HepG2 (cell line): ENCODE measurements around the gene BPIFB2. TPM values are rescaled to one million over a fixed set of nuclear protein-coding genes. Genes with fewer than 3 reads are reported as not detected.

Source experiments
- ATAC-seq: fragments of 200-7000 bp; cut with Tn5 transposase; 3 replicates; pipeline ENCODE4 v1.9.1; 2020; ENCODE audit warnings: mild to moderate bottlenecking, moderate library complexity
- BruUV-seq: library from RNA; stranded (reverse); fragments of 400-500 nt; replicated peaks from 2 replicates; lab custom pipeline; 2021; lab: Mats Ljungman, UMichigan
- CTCF ChIA-PET: fragments of 300-600 bp; formaldehyde crosslinking; extraction: SDS; loops from one replicate; lab custom pipeline; 2021; ENCODE audit warnings: low total read pairs, inconsistent platforms, low intra/inter-chr PET ratio; lab: Yijun Ruan, JAX
- POLR2A ChIA-PET: fragments of 350-600 bp; sonication (Branson Sonifier 250); formaldehyde crosslinking; loops from one replicate; lab custom pipeline; 2020; ENCODE audit warnings: antibody characterized with exemption, inconsistent platforms; lab: Yijun Ruan, JAX
- DNase-seq: peaks from one replicate; pipeline ENCODE4 v3.0.0-alpha.2; 2015; ENCODE audit warnings: low spot score
- FAIRE-seq: peaks from 3 replicates; lab custom pipeline; 2011; peaks lifted over from hg19 to GRCh38; lab: Jason Lieb, UNC
- H2AFZ ChIP-seq: one replicate; pipeline ENCODE4 v1.6.1; 2011; ENCODE audit warnings: low read length, inconsistent platforms
- H3K27ac ChIP-seq: fragments of 300-600 bp; 3 replicates; pipeline ENCODE4 v1.8.0; 2011; ENCODE audit warnings: mixed run types, mild to moderate bottlenecking, mixed read lengths, low read length, inconsistent platforms; ENCODE audit not compliant: insufficient read depth; ENCODE audit errors: extremely low read length
- H3K27me3 ChIP-seq, 2 experiments: fragments of 200-600 bp in 1 of 2; 2 replicates in 1 of 2; 3 replicates in 1 of 2; pipeline versions ENCODE4 v1.6.0 to v1.8.0; 2011; ENCODE audit warnings: low read length in 2 of 2, mild to moderate bottlenecking in 2 of 2, moderate library complexity in 2 of 2, inconsistent platforms in 1 of 2; ENCODE audit not compliant: insufficient read depth in 2 of 2, control insufficient read depth in 1 of 2
- H3K36me3 ChIP-seq, 2 experiments: fragments of 200-600 bp in 1 of 2; replicated peaks in 1 of 2; 2 replicates in 1 of 2; 3 replicates in 1 of 2; pipeline versions ENCODE4 v1.5.1 to v1.8.0; 2011; ENCODE audit warnings: low read length in 2 of 2, inconsistent platforms in 1 of 2; ENCODE audit not compliant: insufficient read depth in 2 of 2, control insufficient read depth in 1 of 2
- H3K4me1 ChIP-seq: 2 replicates; pipeline ENCODE4 v1.5.1; 2012; ENCODE audit warnings: low read length, inconsistent platforms; ENCODE audit not compliant: insufficient read depth
- H3K4me2 ChIP-seq: 2 replicates; pipeline ENCODE4 v1.6.0; 2011; ENCODE audit warnings: low read depth, low read length, inconsistent platforms
- H3K4me3 ChIP-seq, 3 experiments: fragments of 200-600 bp in 1 of 3; sonication (generic), shearing (Covaris generic) in 1 of 3; replicated peaks in 1 of 3; 2 replicates each; pipeline ENCODE4 v1.5.1; 2011 to 2016; ENCODE audit warnings: low read length in 3 of 3, inconsistent platforms in 2 of 3, low read depth in 2 of 3, mild to moderate bottlenecking in 2 of 3, control low read depth in 1 of 3, mixed read lengths in 1 of 3; ENCODE audit not compliant: insufficient read depth in 1 of 3
- H3K79me2 ChIP-seq: one replicate; pipeline ENCODE4 v1.6.1; 2011; ENCODE audit warnings: low read length, inconsistent platforms; ENCODE audit not compliant: insufficient read depth
- H3K9ac ChIP-seq: 2 replicates; pipeline ENCODE4 v1.6.0; 2011; ENCODE audit warnings: mild to moderate bottlenecking, low read depth, low read length, inconsistent platforms; ENCODE audit not compliant: insufficient read depth
- H3K9me3 ChIP-seq: 2 replicates; pipeline ENCODE4 v1.5.1; 2012; ENCODE audit warnings: mild to moderate bottlenecking, low read length
- H4K20me1 ChIP-seq: 2 replicates; pipeline ENCODE4 v1.6.0; 2011; ENCODE audit warnings: inconsistent platforms, mild to moderate bottlenecking, low read length, moderate library complexity; ENCODE audit not compliant: insufficient read depth
- AGO1 ChIP-seq: fragments of 200-400 bp; formaldehyde crosslinking; IDR thresholded peaks from 2 replicates; pipeline ENCODE4 v1.6.1; 2017; ENCODE audit warnings: mild to moderate bottlenecking, low read depth, low read length, moderate library complexity; ENCODE audit not compliant: poor library complexity, severe bottlenecking
- AGO2 ChIP-seq: fragments of 200-400 bp; formaldehyde crosslinking; optimal IDR thresholded peaks from 2 replicates; pipeline ENCODE3; 2017; ENCODE audit warnings: mild to moderate bottlenecking, low read depth, low read length, moderate library complexity
- BCL3 ChIP-seq: sonication (generic); formaldehyde crosslinking; IDR thresholded peaks from 2 replicates; pipeline ENCODE4 v1.5.1; 2020; ENCODE audit warnings: mild to moderate bottlenecking, missing genetic modification reagents, moderate library complexity
- GABPB1 ChIP-seq: IDR thresholded peaks from 2 replicates; pipeline ENCODE4 v1.6.1; 2016; ENCODE audit warnings: mild to moderate bottlenecking, missing genetic modification reagents, moderate library complexity, missing compliant biosample characterization
- HNRNPLL ChIP-seq: fragments of 200-400 bp; formaldehyde crosslinking; IDR thresholded peaks from 2 replicates; pipeline ENCODE4 v1.6.1; 2017; ENCODE audit warnings: mild to moderate bottlenecking, low read depth, low read length; ENCODE audit not compliant: poor library complexity, severe bottlenecking
- NFKB2 ChIP-seq: sonication (generic); formaldehyde crosslinking; IDR thresholded peaks from 2 replicates; pipeline ENCODE4 v1.4.0; 2020; ENCODE audit warnings: missing genetic modification reagents, borderline replicate concordance
- POLR2AphosphoS5 ChIP-seq: IDR thresholded peaks from 2 replicates; pipeline ENCODE4 v1.6.1; 2012; ENCODE audit warnings: low read depth, low read length
- RBM22 ChIP-seq: fragments of 200-400 bp; formaldehyde crosslinking; optimal IDR thresholded peaks from 2 replicates; pipeline ENCODE3; 2017; ENCODE audit warnings: mild to moderate bottlenecking, low read length, moderate library complexity
- SRSF1 ChIP-seq: fragments of 200-400 bp; formaldehyde crosslinking; optimal IDR thresholded peaks from 2 replicates; pipeline ENCODE3; 2017; ENCODE audit warnings: mild to moderate bottlenecking, low read depth, low read length, moderate library complexity
- TAF15 ChIP-seq: fragments of 200-400 bp; formaldehyde crosslinking; IDR thresholded peaks from one replicate; pipeline ENCODE4 v1.6.1; 2018; ENCODE audit warnings: mild to moderate bottlenecking, low read depth, low read length; ENCODE audit not compliant: poor library complexity, severe bottlenecking
- ZNF512B ChIP-seq: sonication (generic); formaldehyde crosslinking; IDR thresholded peaks from 2 replicates; pipeline ENCODE4 v1.5.1; 2020; ENCODE audit warnings: missing genetic modification reagents, mild to moderate bottlenecking, borderline replicate concordance
- ZNF766 ChIP-seq: sonication (generic); formaldehyde crosslinking; IDR thresholded peaks from 2 replicates; pipeline ENCODE4 v1.5.0; 2020; ENCODE audit warnings: missing genetic modification reagents, borderline replicate concordance
- WGBS: methylation state at CpG from one replicate; pipeline ENCODE4 v1.1.6; 2017; ENCODE audit warnings: low lambda C conversion rate; 5-methylcytosine and 5-hydroxymethylcytosine counted together
- in situ Hi-C: cut with HindIII; loops from 2 replicates; pipeline ENCODE4 v1.10.0; 2017; ENCODE audit warnings: low pct_unique_long_range_greater_than_20kb; ENCODE audit not compliant: extremely low pct_ligation_motif_present
- intact Hi-C: fragments of 100-400 bp; cut with micrococcal nuclease; formaldehyde crosslinking; loops from one replicate; pipeline ENCODE4 v1.10.0; 2022; ENCODE audit not compliant: unreplicated experiment
- polyA plus RNA-seq, 8 experiments: library from polyadenylated mRNA; depleted of rRNA in 3 of 8; stranded (reverse) in 7 of 8; unstranded in 1 of 8; fragments of >200 nt; fragmentation: Illumina TruSeq in 4 of 8; extraction: Trizol in 4 of 8; gene quantifications; 2 replicates each; pipeline versions ENCODE4 v1.2.1 to v1.2.3, GENCODE V29; 2011 to 2016; ENCODE audit warnings: low read depth in 4 of 8, missing spikeins in 1 of 8, mixed read lengths in 1 of 8; ENCODE audit not compliant: insufficient read depth in 1 of 8
- total RNA-seq, 5 experiments: library from RNA; depleted of rRNA; stranded (reverse); fragments of >200 nt; fragmentation: Illumina TruSeq; extraction: Trizol; gene quantifications; 2 replicates each; pipeline ENCODE4 v1.2.3, GENCODE V29; 2016; ENCODE audit warnings: low read depth in 1 of 5

BPIFB2 gene
- total and polyA plus RNA-seq, 2 of the 13 experiments (the other 11 are each of a cell fraction or from before 2014, with no cell fraction given) = 54.5 to 902 TPM

GRCh38 chr20:33017542-33017941 lies 10.0 kb downstream of the BPIFB2 start (continued):
- peak; percentile 63 for TF ChIP-seq POLR2AphosphoS5
- 0 out of 2 replicates have a peak, but pooled peaks have one; percentile 55 for TF ChIP-seq ZNF766

GRCh38 chr20:33018169-33018931 lies 10.8 kb downstream of the BPIFB2 start:
- H3K36me3 ChIP-seq = peaks cover 58 to 95% of the 10 kb centered on the region in 2 experiments
- in situ Hi-C loops (no loop called here), intact Hi-C loops (no loop called here)
- WGBS = 88% methylated on average over 13 of the region's 14 CpGs
- POLR2A ChIA-PET = interaction anchor here (1.5 to 2.8 kb wide), 2 partner anchors 10 to 12 kb away, joined by 3 to 9 read pairs; no protein-coding TSS in a partner anchor
- H3K9ac ChIP-seq = no peak overlapping the region
- no peak overlapping the region for H2AFZ ChIP-seq
- H4K20me1 ChIP-seq = peaks cover 34% of the 10 kb centered on the region; the same call in 1 of the 2 replicates
- DNase-seq (no peak), FAIRE-seq (no peak), ATAC-seq (no peak)
- no TSS peak for BruUV-seq
- H3K4me1 ChIP-seq = no peaks in the 10 kb centered on the region
- no peak overlapping the region for H3K4me3 ChIP-seq
- no peaks in the 10 kb centered on the region for H3K79me2 ChIP-seq
- H3K9me3 ChIP-seq = no peaks in the 10 kb centered on the region
- no peak overlapping the region for H3K4me2 ChIP-seq
- no peak overlapping the region for H3K27ac ChIP-seq
- H3K27me3 ChIP-seq = no peaks in the 10 kb centered on the region
- CTCF ChIA-PET = no interaction called here
- TF ChIP-seq AGO2 (peak; percentile 99), BCL3 (CRISPR knock-in tag) (0 out of 2 replicates have a peak, but pooled peaks have one; percentile 14), SRSF1 (peak; percentile 69), TAF15 (peak; percentile 68), HNRNPLL (peak; percentile 42), NFKB2 (CRISPR knock-in tag) (peak; percentile 42; the same call in 1 of the 2 replicates), AGO1 (peak; percentile 64), ZNF512B (CRISPR knock-in tag) (no peak), RBM22 (peak; percentile 14), GABPB1 (CRISPR knock-in tag) (0 out of 2 replicates have a peak, but pooled peaks have one; percentile 4)
